ENCODE results near the gene STXBP6.
A peak's percentile ranks its signal among the peaks of the same experiment; 100 is the strongest.

Gene STXBP6

GRCh38 chr14:25042362-25043299, 7.3 kb downstream of the STXBP6 start:
- H2BK15ac ChIP-seq (replicated peaks; ENCODE audit: low read depth), result no peak overlapping the region
- no peak overlapping the region for H3K4me3 ChIP-seq (ENCODE audit: low read length)
- no peaks in the 10 kb centered on the region for H3K4me1 ChIP-seq (ENCODE audit: control insufficient read depth, low read depth, low read length)
- H3K18ac ChIP-seq (ENCODE audit: low read length), result no peak overlapping the region
- no peak overlapping the region for H3K4me2 ChIP-seq (ENCODE audit: low read length)
- H4K5ac ChIP-seq (ENCODE audit: low read length), result no peak overlapping the region
- H2BK120ac ChIP-seq (ENCODE audit: low read depth, low read length), result no peak overlapping the region
- DNase-seq, result peak; percentile 73
- H2AK5ac ChIP-seq (ENCODE audit: low read length), result no peak overlapping the region
- no peak overlapping the region for H3K9ac ChIP-seq (ENCODE audit: low read length)
- H3K23ac ChIP-seq (ENCODE audit: low read length), result no peak overlapping the region
- no CpG with 5 or more reads among the region's 14 CpGs for WGBS (ENCODE audit: extremely low coverage, insufficient coverage, low lambda C conversion rate)
- no peak overlapping the region for H4K8ac ChIP-seq (ENCODE audit: low read depth, low read length)
- no peak overlapping the region for H3K4ac ChIP-seq (ENCODE audit: low read depth, low read length)
- no peaks in the 10 kb centered on the region for H3K27me3 ChIP-seq (ENCODE audit: insufficient read depth, low read length, poor library complexity)
- no peak overlapping the region for H2BK5ac ChIP-seq (ENCODE audit: low read length)
- H3K79me2 ChIP-seq (ENCODE audit: control insufficient read depth, insufficient read depth, low read length), result no peaks in the 10 kb centered on the region
- H3K36me3 ChIP-seq (ENCODE audit: control insufficient read depth, insufficient read depth, low read length), result no peaks in the 10 kb centered on the region
- H3K56ac ChIP-seq (ENCODE audit: low read length), result no peak overlapping the region
- H3K79me1 ChIP-seq (ENCODE audit: low read length), result no peaks in the 10 kb centered on the region
- H3K27ac ChIP-seq (ENCODE audit: low read depth, low read length), result no peak overlapping the region

DNA sequence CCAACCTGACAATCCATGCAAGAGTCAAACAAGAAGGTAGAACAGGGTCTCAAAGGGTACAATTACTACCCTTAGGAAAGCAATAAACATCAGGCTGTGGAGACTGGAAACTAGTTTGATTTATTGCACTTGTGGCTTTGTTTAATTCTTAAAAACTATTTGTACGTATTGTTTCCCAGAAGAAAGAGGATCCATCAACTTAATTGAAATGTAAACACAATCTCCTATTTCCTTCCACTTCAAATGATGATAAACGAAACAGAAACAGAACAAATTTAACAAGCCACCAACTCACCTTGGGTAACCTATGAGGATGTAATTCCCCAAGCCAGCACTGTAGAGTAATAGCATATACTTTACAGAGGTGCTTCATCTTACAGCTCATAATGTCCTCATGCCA, 8.0 kb downstream of the STXBP6 start:
- Histone ChIP-seq H3K18ac (ENCODE audit: low read length) (no peak overlapping the region), H3K4ac (ENCODE audit: low read depth, low read length) (no peak overlapping the region), H2BK15ac (replicated peaks; ENCODE audit: low read depth) (no peak overlapping the region), H3K56ac (ENCODE audit: low read length) (no peak overlapping the region), H4K8ac (ENCODE audit: low read depth, low read length) (no peak overlapping the region), H3K27ac (ENCODE audit: low read depth, low read length) (no peak overlapping the region), H3K36me3 (ENCODE audit: control insufficient read depth, insufficient read depth, low read length) (no peaks in the 10 kb centered on the region), H2AK5ac (ENCODE audit: low read length) (no peak overlapping the region), H3K4me3 (ENCODE audit: low read length) (no peak overlapping the region), H3K79me1 (ENCODE audit: low read length) (no peaks in the 10 kb centered on the region), H3K27me3 (ENCODE audit: insufficient read depth, low read length, poor library complexity) (no peaks in the 10 kb centered on the region), H3K4me2 (ENCODE audit: low read length) (no peak overlapping the region), H3K79me2 (ENCODE audit: control insufficient read depth, insufficient read depth, low read length) (no peaks in the 10 kb centered on the region), H2BK120ac (ENCODE audit: low read depth, low read length) (no peak overlapping the region), H4K5ac (ENCODE audit: low read length) (no peak overlapping the region), H3K9ac (ENCODE audit: low read length) (no peak overlapping the region), H3K4me1 (ENCODE audit: control insufficient read depth, low read depth, low read length) (no peaks in the 10 kb centered on the region), H2BK5ac (ENCODE audit: low read length) (no peak overlapping the region), H3K23ac (ENCODE audit: low read length) (no peak overlapping the region)
- WGBS (ENCODE audit: extremely low coverage, insufficient coverage, low lambda C conversion rate), result no CpG with 5 or more reads among the region's 2 CpGs
- DNase-seq, result no peak

- DNase-seq, result no peak
- Histone ChIP-seq H2BK15ac (replicated peaks; ENCODE audit: low read depth) (no peak overlapping the region), H3K27ac (ENCODE audit: low read depth, low read length) (no peak overlapping the region), H3K79me1 (ENCODE audit: low read length) (no peaks in the 10 kb centered on the region), H3K36me3 (ENCODE audit: control insufficient read depth, insufficient read depth, low read length) (no peaks in the 10 kb centered on the region), H2BK5ac (ENCODE audit: low read length) (no peak overlapping the region), H3K4me3 (ENCODE audit: low read length) (no peak overlapping the region), H2BK120ac (ENCODE audit: low read depth, low read length) (no peak overlapping the region), H3K56ac (ENCODE audit: low read length) (no peak overlapping the region), H4K8ac (ENCODE audit: low read depth, low read length) (no peak overlapping the region), H3K18ac (ENCODE audit: low read length) (no peak overlapping the region), H3K27me3 (ENCODE audit: insufficient read depth, low read length, poor library complexity) (no peaks in the 10 kb centered on the region), H2AK5ac (ENCODE audit: low read length) (no peak overlapping the region), H4K5ac (ENCODE audit: low read length) (no peak overlapping the region), H3K9ac (ENCODE audit: low read length) (no peak overlapping the region), H3K4me2 (ENCODE audit: low read length) (no peak overlapping the region), H3K4ac (ENCODE audit: low read depth, low read length) (no peak overlapping the region), H3K23ac (ENCODE audit: low read length) (no peak overlapping the region), H3K4me1 (ENCODE audit: control insufficient read depth, low read depth, low read length) (no peaks in the 10 kb centered on the region), H3K79me2 (ENCODE audit: control insufficient read depth, insufficient read depth, low read length) (no peaks in the 10 kb centered on the region)
- no CpG with 5 or more reads among the region's 4 CpGs for WGBS (ENCODE audit: extremely low coverage, insufficient coverage, low lambda C conversion rate)
Measured at GRCh38 chr14:25041484-25041883, 8.5 kb downstream of the STXBP6 start.

DNA sequence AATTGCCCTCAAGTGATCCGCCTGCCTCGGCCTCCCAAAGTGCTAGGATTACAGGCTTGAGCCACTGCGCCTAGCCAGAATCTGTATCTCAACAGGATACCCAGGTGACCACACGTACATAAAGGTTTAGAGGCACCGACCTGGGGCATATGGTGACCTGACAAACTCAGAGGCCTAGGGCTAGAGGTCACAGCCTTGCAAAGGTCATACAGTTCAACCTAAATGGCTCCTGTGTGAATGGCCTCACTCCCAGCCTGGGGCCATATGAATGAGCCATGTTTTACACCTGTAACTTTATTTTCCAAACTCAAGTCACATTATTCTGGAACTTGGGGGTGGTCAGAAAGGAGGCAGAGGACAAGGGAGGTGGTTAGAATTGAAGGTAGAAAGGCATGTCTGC, 10.0 kb downstream of the STXBP6 start:
- Histone ChIP-seq H2BK5ac (ENCODE audit: low read length) (no peak overlapping the region), H3K27me3 (ENCODE audit: insufficient read depth, low read length, poor library complexity) (no peaks in the 10 kb centered on the region), H3K79me2 (ENCODE audit: control insufficient read depth, insufficient read depth, low read length) (no peaks in the 10 kb centered on the region), H3K4me1 (ENCODE audit: control insufficient read depth, low read depth, low read length) (no peaks in the 10 kb centered on the region), H2BK15ac (replicated peaks; ENCODE audit: low read depth) (no peak overlapping the region), H3K56ac (ENCODE audit: low read length) (no peak overlapping the region), H3K9ac (ENCODE audit: low read length) (no peak overlapping the region), H3K23ac (ENCODE audit: low read length) (no peak overlapping the region), H2AK5ac (ENCODE audit: low read length) (no peak overlapping the region), H3K4me2 (ENCODE audit: low read length) (no peak overlapping the region), H3K79me1 (ENCODE audit: low read length) (no peaks in the 10 kb centered on the region), H3K18ac (ENCODE audit: low read length) (no peak overlapping the region), H4K5ac (ENCODE audit: low read length) (no peak overlapping the region), H3K4me3 (ENCODE audit: low read length) (no peak overlapping the region), H3K4ac (ENCODE audit: low read depth, low read length) (no peak overlapping the region), H4K8ac (ENCODE audit: low read depth, low read length) (no peak overlapping the region), H3K27ac (ENCODE audit: low read depth, low read length) (no peak overlapping the region), H2BK120ac (ENCODE audit: low read depth, low read length) (no peak overlapping the region), H3K36me3 (ENCODE audit: control insufficient read depth, insufficient read depth, low read length) (no peaks in the 10 kb centered on the region)
- WGBS (ENCODE audit: extremely low coverage, insufficient coverage, low lambda C conversion rate), result no CpG with 5 or more reads among the region's 5 CpGs
- DNase-seq, result no peak

- H3K4me2 ChIP-seq (ENCODE audit: low read length), result no peak overlapping the region
- H3K9ac ChIP-seq (ENCODE audit: low read length), result no peak overlapping the region
- H3K27me3 ChIP-seq (ENCODE audit: insufficient read depth, low read length, poor library complexity), result no peaks in the 10 kb centered on the region
- no peak overlapping the region for H2BK120ac ChIP-seq (ENCODE audit: low read depth, low read length)
- H4K8ac ChIP-seq (ENCODE audit: low read depth, low read length), result no peak overlapping the region
- H3K27ac ChIP-seq (ENCODE audit: low read depth, low read length), result no peak overlapping the region
- no peaks in the 10 kb centered on the region for H3K79me2 ChIP-seq (ENCODE audit: control insufficient read depth, insufficient read depth, low read length)
- no peaks in the 10 kb centered on the region for H3K36me3 ChIP-seq (ENCODE audit: control insufficient read depth, insufficient read depth, low read length)
- WGBS (ENCODE audit: extremely low coverage, insufficient coverage, low lambda C conversion rate), result no CpG with 5 or more reads among the region's 4 CpGs
- no peak overlapping the region for H4K5ac ChIP-seq (ENCODE audit: low read length)
- no peaks in the 10 kb centered on the region for H3K4me1 ChIP-seq (ENCODE audit: control insufficient read depth, low read depth, low read length)
- H2AK5ac ChIP-seq (ENCODE audit: low read length), result no peak overlapping the region
- no peak overlapping the region for H3K23ac ChIP-seq (ENCODE audit: low read length)
- no peak overlapping the region for H3K4ac ChIP-seq (ENCODE audit: low read depth, low read length)
- no peak for DNase-seq
- H3K56ac ChIP-seq (ENCODE audit: low read length), result no peak overlapping the region
- no peak overlapping the region for H3K18ac ChIP-seq (ENCODE audit: low read length)
- no peak overlapping the region for H2BK5ac ChIP-seq (ENCODE audit: low read length)
- H3K4me3 ChIP-seq (ENCODE audit: low read length), result no peak overlapping the region
- no peaks in the 10 kb centered on the region for H3K79me1 ChIP-seq (ENCODE audit: low read length)
- H2BK15ac ChIP-seq (replicated peaks; ENCODE audit: low read depth), result no peak overlapping the region
Measured at GRCh38 chr14:25038044-25038668, 11.8 kb downstream of the STXBP6 start.

Measured in mesendoderm (in vitro differentiated cells).